Kidney capillary endothelial cell (primary cell): Measurements from ENCODE around the gene IST1.
"Not testable (repeated sequence)": the region's sequence is repeated elsewhere in the genome, so short reads cannot be mapped to it uniquely, and the experiment has no call there.

ENCODE experiments used
- DNase-seq: peaks from one replicate; pipeline ENCODE4 v3.0.0-alpha.2; 2018; ENCODE audit warnings: low spot score

The IST1 gene

GRCh38 chr16:71894921-71895678, at the start of gene IST1:
IST1 (plus strand) TSS chr16:71895531; CDS start chr16:71915641, 20,110 bp downstream.
- peak; percentile 93 for DNase-seq

GRCh38 chr16:71845639-71846430, 49.5 kb upstream of the IST1 start, which contains the start of gene ATXN1L:
ATXN1L (plus strand) TSS chr16:71845976; CDS start chr16:71849741, 3,765 bp downstream.
- DNase-seq, result peak; percentile 75

GRCh38 chr16:71846431-71846830, 48.9 kb upstream of the IST1 start:
- DNase-seq, result no peak

GRCh38 chr16:71847096-71847495, 48.2 kb upstream of the IST1 start:
- no peak for DNase-seq

- DNase-seq, result peak; percentile 37
Observed at GRCh38 chr16:71848622-71849021, 46.7 kb upstream of the IST1 start.

GRCh38 chr16:71851746-71852145, 43.6 kb upstream of the IST1 start:
- no peak for DNase-seq

GRCh38 chr16:71852158-71852557, 43.2 kb upstream of the IST1 start:
- DNase-seq, result no peak

GRCh38 chr16:71852561-71852960, 42.8 kb upstream of the IST1 start:
- no peak for DNase-seq

GRCh38 chr16:71853413-71853812, 41.9 kb upstream of the IST1 start:
- no peak for DNase-seq

- DNase-seq, result no peak
Observed at GRCh38 chr16:71854369-71854948, 40.9 kb upstream of the IST1 start.

- no peak for DNase-seq
Observed at GRCh38 chr16:71855937-71856662, 39.2 kb upstream of the IST1 start.

- DNase-seq, result no peak
Observed at GRCh38 chr16:71859762-71860521, 35.4 kb upstream of the IST1 start.

GRCh38 chr16:71863995-71864394, 31.3 kb upstream of the IST1 start:
- DNase-seq, result no peak

GRCh38 chr16:71865173-71865863, 30.0 kb upstream of the IST1 start:
- DNase-seq, result no peak

GRCh38 chr16:71867175-71867574, 28.2 kb upstream of the IST1 start:
- DNase-seq, result not testable (repeated sequence)

- no peak for DNase-seq
Observed at GRCh38 chr16:71867939-71868338, 27.4 kb upstream of the IST1 start.

GRCh38 chr16:71869089-71869488, 26.2 kb upstream of the IST1 start:
- DNase-seq, result no peak

GRCh38 chr16:71870818-71871217, 24.5 kb upstream of the IST1 start:
- no peak for DNase-seq

GRCh38 chr16:71873199-71873598, 22.1 kb upstream of the IST1 start:
- no peak for DNase-seq

GRCh38 chr16:71878911-71879310, 16.4 kb upstream of the IST1 start:
- no peak for DNase-seq

- DNase-seq, result no peak
Observed at GRCh38 chr16:71880176-71880575, 15.2 kb upstream of the IST1 start.
